Smooth muscle cell (in vitro differentiated cells): ENCODE results near the gene HINT3. TPM values are rescaled to one million over a fixed set of nuclear protein-coding genes. Genes with fewer than 3 reads are reported as not detected.

Experiments used
- DNase-seq: peaks from one replicate; lab custom pipeline; 2025; ENCODE audit not compliant: unreplicated experiment; lab: John Stamatoyannopoulos, UW
- H2AFZ ChIP-seq: fragments of 200-600 bp; sonication (generic); 2 replicates; pipeline ENCODE4 v1.6.0; 2016; ENCODE audit warnings: antibody characterized with exemption, low read depth, mild to moderate bottlenecking
- H3F3A ChIP-seq: fragments of 200-600 bp; sonication (generic); 2 replicates; pipeline ENCODE4 v1.6.0; 2017; ENCODE audit warnings: antibody characterized with exemption, low read depth
- H3K27ac ChIP-seq: fragments of 200-600 bp; sonication (generic); 2 replicates; pipeline ENCODE4 v1.5.1; 2016; ENCODE audit warnings: low read depth, mild to moderate bottlenecking
- H3K27me3 ChIP-seq: fragments of 200-600 bp; sonication (generic); 2 replicates; pipeline ENCODE4 v1.6.1; 2016; ENCODE audit warnings: low read depth, mild to moderate bottlenecking
- H3K36me3 ChIP-seq: fragments of 200-600 bp; sonication (generic); 2 replicates; pipeline ENCODE4 v1.5.1; 2016; ENCODE audit warnings: low read depth
- H3K4me1 ChIP-seq: fragments of 200-600 bp; sonication (generic); 2 replicates; pipeline ENCODE4 v1.5.1; 2016; ENCODE audit warnings: low read depth
- H3K4me2 ChIP-seq: fragments of 200-600 bp; sonication (generic); 2 replicates; pipeline ENCODE4 v1.6.0; 2016; ENCODE audit warnings: mild to moderate bottlenecking
- H3K4me3 ChIP-seq: fragments of 200-600 bp; sonication (generic); 2 replicates; pipeline ENCODE4 v1.5.1; 2016; ENCODE audit warnings: mild to moderate bottlenecking
- H3K79me2 ChIP-seq: fragments of 200-600 bp; sonication (generic); 2 replicates; pipeline ENCODE4 v1.6.0; 2016; ENCODE audit warnings: low read depth, mild to moderate bottlenecking
- H3K9ac ChIP-seq: fragments of 200-600 bp; sonication (generic); 2 replicates; pipeline ENCODE4 v1.6.0; 2016; ENCODE audit warnings: low read depth
- H3K9me3 ChIP-seq: fragments of 200-600 bp; sonication (generic); replicated peaks from 2 replicates; pipeline ENCODE4 v1.5.1; 2016; ENCODE audit warnings: low read depth
- H4K20me1 ChIP-seq: fragments of 200-600 bp; sonication (generic); 2 replicates; pipeline ENCODE4 v1.6.0; 2016; ENCODE audit warnings: low read depth
- CTCF ChIP-seq: fragments of 200-600 bp; sonication (generic); IDR thresholded peaks from 2 replicates; pipeline ENCODE4 v1.5.1; 2017; ENCODE audit warnings: borderline replicate concordance, mild to moderate bottlenecking, antibody characterized with exemption; ENCODE audit not compliant: insufficient read depth, poor library complexity, severe bottlenecking
- WGBS: methylation state at CpG from one replicate; pipeline ENCODE4 v1.1.7; 2016; ENCODE audit warnings: low lambda C conversion rate; 5-methylcytosine and 5-hydroxymethylcytosine counted together
- polyA plus RNA-seq: library from polyadenylated mRNA; unstranded; fragments of >200 nt; fragmentation: Nextera tagmentation; extraction: Ambion mirVana; gene quantifications from 2 replicates; pipeline ENCODE4 v1.2.1, GENCODE V29; 2016
- total RNA-seq: library from RNA; depleted of rRNA; stranded (reverse); fragments of >200 nt; gene quantifications from 2 replicates; pipeline ENCODE4 v1.2.3, GENCODE V29; 2014

The HINT3 gene
- total and polyA plus RNA-seq, 2 experiments from 2014 or later: 6.8 to 13.1 TPM

DNA sequence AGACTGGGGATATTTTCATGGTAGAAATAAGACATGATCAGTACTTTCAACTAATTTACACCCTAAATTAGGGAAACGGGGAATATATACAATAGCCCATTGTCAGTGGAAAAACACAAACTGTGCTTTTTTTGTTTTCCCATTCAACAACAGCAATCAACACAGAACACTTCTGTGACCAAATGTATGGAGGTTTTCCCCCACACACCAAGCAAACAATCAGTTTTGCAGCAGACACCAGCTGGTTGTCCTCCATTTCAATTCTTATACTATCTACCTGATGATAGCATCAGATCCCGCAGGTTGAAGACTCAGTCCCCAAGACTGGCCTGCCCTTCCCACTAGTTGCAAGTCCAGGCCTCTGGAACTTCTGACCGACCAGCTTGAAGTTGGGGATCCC, 4.5 kb downstream of the HINT3 start:
- no peaks in the 10 kb centered on the region for H3K36me3 ChIP-seq
- no peak for DNase-seq
- no peak overlapping the region for H3K27ac ChIP-seq
- H3K4me2 ChIP-seq: no peak overlapping the region
- H3K9me3 ChIP-seq: no peaks in the 10 kb centered on the region
- H3K4me3 ChIP-seq: no peak overlapping the region
- H3F3A ChIP-seq: no peaks in the 10 kb centered on the region
- TF ChIP-seq CTCF: no peak
- no peaks in the 10 kb centered on the region for H4K20me1 ChIP-seq
- H3K4me1 ChIP-seq: peaks cover 11% of the 10 kb centered on the region
- H2AFZ ChIP-seq: no peak overlapping the region
- H3K27me3 ChIP-seq: no peaks in the 10 kb centered on the region
- WGBS: 95% methylated on average over 3 of the region's 3 CpGs
- no peak overlapping the region for H3K9ac ChIP-seq
- peaks cover 50% of the 10 kb centered on the region for H3K79me2 ChIP-seq

- Histone ChIP-seq H3K79me2 (peaks cover 41% of the 10 kb centered on the region), H4K20me1 (no peaks in the 10 kb centered on the region), H3K27me3 (no peaks in the 10 kb centered on the region), H2AFZ (no peak overlapping the region), H3K4me1 (peaks cover 4% of the 10 kb centered on the region), H3K4me3 (no peak overlapping the region), H3K9me3 (no peaks in the 10 kb centered on the region), H3F3A (no peaks in the 10 kb centered on the region), H3K4me2 (no peak overlapping the region), H3K36me3 (peaks cover 4% of the 10 kb centered on the region), H3K9ac (no peak overlapping the region), H3K27ac (no peak overlapping the region)
- 92% methylated on average over 8 of the region's 8 CpGs for WGBS
- no peak for DNase-seq
- TF ChIP-seq CTCF: no peak
These were observed 6.4 kb downstream of the HINT3 start for GRCh38 chr6:125962900-125963497.

DNA sequence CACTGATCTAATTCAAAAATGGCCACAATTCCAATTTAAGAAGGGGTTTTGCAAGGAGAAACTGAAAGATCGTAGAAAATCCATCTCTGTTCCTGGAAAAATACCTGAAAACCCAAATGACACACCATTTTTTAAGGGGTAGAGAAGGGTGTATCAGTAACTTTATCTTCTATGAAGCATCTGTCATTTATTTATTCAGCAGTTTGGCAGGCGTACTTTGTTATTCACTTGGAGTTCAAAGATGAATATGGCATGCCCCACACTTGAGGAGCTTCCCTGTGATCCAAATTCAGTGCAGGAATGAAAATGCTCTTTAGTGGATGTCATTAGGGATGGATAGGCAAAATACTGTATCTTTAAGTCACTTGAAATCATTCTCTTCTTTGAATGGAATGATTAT, 7.2 kb downstream of the HINT3 start:
- Histone ChIP-seq H3K9ac (no peak overlapping the region), H3K36me3 (peaks cover 11% of the 10 kb centered on the region), H3K27ac (no peak overlapping the region), H2AFZ (no peak overlapping the region), H3F3A (no peaks in the 10 kb centered on the region), H3K27me3 (no peaks in the 10 kb centered on the region), H3K4me2 (no peak overlapping the region), H4K20me1 (no peaks in the 10 kb centered on the region), H3K4me1 (no peaks in the 10 kb centered on the region), H3K4me3 (no peak overlapping the region), H3K79me2 (peaks cover 33% of the 10 kb centered on the region), H3K9me3 (no peaks in the 10 kb centered on the region)
- no peak for TF ChIP-seq CTCF
- WGBS: 98% methylated on average over 2 of the region's 2 CpGs
- no peak for DNase-seq

GRCh38 chr6:125966569-125966968, 10.0 kb downstream of the HINT3 start:
- H3K36me3 ChIP-seq: peaks cover 11% of the 10 kb centered on the region
- H3K27me3 ChIP-seq: no peaks in the 10 kb centered on the region
- no peak overlapping the region for H3K4me3 ChIP-seq
- no peak overlapping the region for H2AFZ ChIP-seq
- no peaks in the 10 kb centered on the region for H3K4me1 ChIP-seq
- H3K27ac ChIP-seq: no peak overlapping the region
- no peak for TF ChIP-seq CTCF
- WGBS: 97% methylated on average over 1 of the region's 1 CpG
- H3K9ac ChIP-seq: no peak overlapping the region
- H3K9me3 ChIP-seq: no peaks in the 10 kb centered on the region
- no peak overlapping the region for H3K4me2 ChIP-seq
- H3K79me2 ChIP-seq: peaks cover 17% of the 10 kb centered on the region
- H3F3A ChIP-seq: no peaks in the 10 kb centered on the region
- DNase-seq: no peak
- no peaks in the 10 kb centered on the region for H4K20me1 ChIP-seq
